GM10248 (cell line): Measurements from ENCODE around the gene CAPN13.

ENCODE experiments used
- CTCF ChIA-PET: fragments of 300-600 bp; sonication (Branson Sonifier 250); formaldehyde crosslinking; extraction: SDS; loops from one replicate; lab custom pipeline; 2021; ENCODE audit warnings: antibody characterized with exemption; lab: Yijun Ruan, JAX
- POLR2A ChIA-PET: fragments of 350-650 bp; sonication (Branson Sonifier 250); formaldehyde crosslinking; extraction: SDS; loops from one replicate; lab custom pipeline; 2020; ENCODE audit warnings: antibody characterized with exemption; lab: Yijun Ruan, JAX
- DNase-seq: peaks from one replicate; pipeline ENCODE4 v3.0.0; 2012; ENCODE audit errors: extremely low spot score
- TF ChIP-seq, protein P1 (sequence below): IDR thresholded peaks from 2 replicates; pipeline ENCODE4 v1.5.1; 2012; ENCODE audit warnings: mild to moderate bottlenecking, low read depth; ENCODE audit errors: extremely low read depth, missing control alignments, control extremely low read depth

Gene CAPN13

DNA sequence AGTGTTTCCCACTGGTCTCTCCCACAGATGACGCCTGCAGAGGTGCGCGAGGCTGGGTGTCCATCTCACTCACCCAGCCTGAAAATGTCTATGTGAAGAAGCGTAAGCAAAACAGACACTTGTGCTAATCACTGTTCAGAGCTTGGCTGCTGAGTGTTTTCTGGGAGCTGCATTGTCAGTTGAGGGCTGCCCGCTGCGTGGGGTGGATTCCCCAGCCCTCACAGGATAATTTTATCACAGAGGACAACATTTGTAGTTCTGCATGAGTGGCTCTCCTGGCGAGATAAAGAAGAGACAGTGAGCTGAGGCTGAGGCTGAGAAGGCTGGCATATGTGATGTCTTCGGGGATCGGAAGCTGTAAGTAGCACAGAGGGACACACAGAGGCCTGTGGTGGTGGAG lies 16.2 kb upstream of the CAPN13 start:
- ChIA-PET POLR2A (no interaction called here), CTCF (no interaction called here)
- DNase-seq: no peak
- TF ChIP-seq, protein P1, sequence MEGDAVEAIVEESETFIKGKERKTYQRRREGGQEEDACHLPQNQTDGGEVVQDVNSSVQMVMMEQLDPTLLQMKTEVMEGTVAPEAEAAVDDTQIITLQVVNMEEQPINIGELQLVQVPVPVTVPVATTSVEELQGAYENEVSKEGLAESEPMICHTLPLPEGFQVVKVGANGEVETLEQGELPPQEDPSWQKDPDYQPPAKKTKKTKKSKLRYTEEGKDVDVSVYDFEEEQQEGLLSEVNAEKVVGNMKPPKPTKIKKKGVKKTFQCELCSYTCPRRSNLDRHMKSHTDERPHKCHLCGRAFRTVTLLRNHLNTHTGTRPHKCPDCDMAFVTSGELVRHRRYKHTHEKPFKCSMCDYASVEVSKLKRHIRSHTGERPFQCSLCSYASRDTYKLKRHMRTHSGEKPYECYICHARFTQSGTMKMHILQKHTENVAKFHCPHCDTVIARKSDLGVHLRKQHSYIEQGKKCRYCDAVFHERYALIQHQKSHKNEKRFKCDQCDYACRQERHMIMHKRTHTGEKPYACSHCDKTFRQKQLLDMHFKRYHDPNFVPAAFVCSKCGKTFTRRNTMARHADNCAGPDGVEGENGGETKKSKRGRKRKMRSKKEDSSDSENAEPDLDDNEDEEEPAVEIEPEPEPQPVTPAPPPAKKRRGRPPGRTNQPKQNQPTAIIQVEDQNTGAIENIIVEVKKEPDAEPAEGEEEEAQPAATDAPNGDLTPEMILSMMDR: no peak

- TF ChIP-seq, protein P1: no peak
- DNase-seq: no peak
- ChIA-PET CTCF (no interaction called here), POLR2A (no interaction called here)
Observed at GRCh38 chr2:30821960-30822359, 14.7 kb upstream of the CAPN13 start.

GRCh38 chr2:30820381-30821055 lies 13.3 kb upstream of the CAPN13 start:
- POLR2A ChIA-PET: no interaction called here
- DNase-seq: no peak
- TF ChIP-seq, protein P1: no peak
- CTCF ChIA-PET: interaction anchor here (0.7 to 1.2 kb wide), 2 partner anchors 9 to 12 kb away, joined by 3 to 4 read pairs; no protein-coding TSS in a partner anchor

DNA sequence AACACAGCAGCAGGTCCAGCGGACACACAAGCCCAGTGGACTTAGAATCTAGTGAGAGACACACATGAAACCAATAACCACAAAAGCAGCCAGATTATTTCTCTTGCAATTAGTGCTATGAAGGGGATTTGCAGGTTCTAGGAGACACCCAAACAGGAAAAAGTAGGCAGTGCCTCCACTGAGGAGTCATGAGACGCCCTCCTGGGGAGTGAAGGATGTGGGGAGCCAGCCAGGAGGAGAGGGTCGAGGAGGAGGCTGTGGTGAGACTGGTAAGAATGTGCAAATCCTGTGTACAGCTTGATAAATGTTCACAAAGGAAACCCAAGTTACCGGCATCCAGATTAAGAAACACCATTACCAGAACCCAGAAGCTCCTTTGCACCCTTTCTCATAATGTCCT lies 2.7 kb upstream of the CAPN13 start:
- ChIA-PET CTCF (no interaction called here), POLR2A (no interaction called here)
- TF ChIP-seq, protein P1: no peak
- DNase-seq: no peak

GRCh38 chr2:30808695-30809094 lies 1.4 kb upstream of the CAPN13 start:
- POLR2A ChIA-PET: no interaction called here
- CTCF ChIA-PET: interaction anchor here (1.4 to 2.7 kb wide), 2 partner anchors 11 to 97 kb away, joined by 3 to 6 read pairs; no protein-coding TSS in a partner anchor
- TF ChIP-seq, protein P1: no peak

GRCh38 chr2:30803281-30803680 lies 4.0 kb downstream of the CAPN13 start:
- POLR2A ChIA-PET: no interaction called here
- TF ChIP-seq, protein P1: no peak
- CTCF ChIA-PET: interaction anchor here (1.1 to 1.5 kb wide), 2 partner anchors 9 to 367 kb away, joined by 3 read pairs; no protein-coding TSS in a partner anchor
- no peak for DNase-seq

More at GRCh38 chr2:30808695-30809094, 1.4 kb upstream of the CAPN13 start:
- no peak for DNase-seq

DNA sequence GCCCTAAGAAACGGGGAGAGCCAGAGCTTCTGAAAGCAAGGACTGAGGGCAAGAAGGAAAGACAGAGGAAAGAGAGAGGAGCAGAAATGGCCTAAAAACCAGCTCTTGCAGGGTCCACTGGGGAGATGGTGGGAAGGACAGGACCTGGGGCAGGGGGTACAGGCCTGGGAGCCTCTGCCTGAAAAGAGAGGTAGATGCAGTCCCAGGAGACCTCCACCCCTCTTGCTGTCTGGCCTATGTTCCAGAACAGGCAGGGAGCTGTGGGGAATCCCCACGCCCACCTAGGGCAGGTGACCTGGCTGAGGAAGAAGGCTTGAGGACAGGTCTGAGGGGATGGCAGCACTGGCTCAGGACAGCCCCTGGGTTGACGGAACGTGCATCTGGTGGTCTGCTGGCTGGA lies 4.6 kb downstream of the CAPN13 start:
- ChIA-PET CTCF (interaction anchor here (1.1 to 1.5 kb wide), 3 partner anchors 10 to 367 kb away, joined by 3 read pairs; no protein-coding TSS in a partner anchor), POLR2A (no interaction called here)
- TF ChIP-seq, protein P1: no peak
- no peak for DNase-seq
